ENCODE measurements around the gene SYCP1. TPM values are rescaled to one million over a fixed set of nuclear protein-coding genes. Genes with fewer than 3 reads are reported as not detected.

The SYCP1 gene
- total RNA-seq, 4 donors from 2014 or later = not detected

- no peak for DNase-seq
- H3K36me3 ChIP-seq = no peaks in the 10 kb centered on the region
- no peaks in the 10 kb centered on the region for H3K27me3 ChIP-seq
- no peaks in the 10 kb centered on the region for H3K9me3 ChIP-seq
- H3K27ac ChIP-seq = no peak overlapping the region
- no peak overlapping the region for H3K4me3 ChIP-seq
- H3K4me1 ChIP-seq = no peaks in the 10 kb centered on the region
- no peak for TF ChIP-seq POLR2A (IDR thresholded peaks at IDR 0.05)
- TF ChIP-seq, protein P1, sequence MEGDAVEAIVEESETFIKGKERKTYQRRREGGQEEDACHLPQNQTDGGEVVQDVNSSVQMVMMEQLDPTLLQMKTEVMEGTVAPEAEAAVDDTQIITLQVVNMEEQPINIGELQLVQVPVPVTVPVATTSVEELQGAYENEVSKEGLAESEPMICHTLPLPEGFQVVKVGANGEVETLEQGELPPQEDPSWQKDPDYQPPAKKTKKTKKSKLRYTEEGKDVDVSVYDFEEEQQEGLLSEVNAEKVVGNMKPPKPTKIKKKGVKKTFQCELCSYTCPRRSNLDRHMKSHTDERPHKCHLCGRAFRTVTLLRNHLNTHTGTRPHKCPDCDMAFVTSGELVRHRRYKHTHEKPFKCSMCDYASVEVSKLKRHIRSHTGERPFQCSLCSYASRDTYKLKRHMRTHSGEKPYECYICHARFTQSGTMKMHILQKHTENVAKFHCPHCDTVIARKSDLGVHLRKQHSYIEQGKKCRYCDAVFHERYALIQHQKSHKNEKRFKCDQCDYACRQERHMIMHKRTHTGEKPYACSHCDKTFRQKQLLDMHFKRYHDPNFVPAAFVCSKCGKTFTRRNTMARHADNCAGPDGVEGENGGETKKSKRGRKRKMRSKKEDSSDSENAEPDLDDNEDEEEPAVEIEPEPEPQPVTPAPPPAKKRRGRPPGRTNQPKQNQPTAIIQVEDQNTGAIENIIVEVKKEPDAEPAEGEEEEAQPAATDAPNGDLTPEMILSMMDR (IDR thresholded peaks at IDR 0.05) = no peak
Observed at GRCh38 chr1:114926607-114927006, 71.9 kb downstream of the SYCP1 start.

DNA sequence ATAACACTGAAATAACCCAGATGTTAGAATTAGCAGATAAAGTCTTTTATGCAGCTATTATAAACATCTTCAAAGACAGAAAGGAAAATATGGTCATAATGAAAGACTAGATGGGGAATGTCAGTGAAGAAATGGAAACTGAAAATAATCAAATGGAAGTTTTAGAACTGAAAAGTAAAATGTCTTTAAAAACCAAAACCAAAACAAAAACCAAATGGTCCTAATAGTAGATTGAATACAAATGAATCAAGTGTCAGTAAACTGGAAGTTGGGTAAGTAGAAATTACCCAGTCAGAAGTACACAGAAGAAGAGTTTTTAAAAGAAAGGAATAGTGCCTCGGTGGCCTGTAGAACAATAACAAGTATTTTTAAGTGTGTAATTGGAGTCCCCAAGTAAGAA, 72.7 kb downstream of the SYCP1 start:
- H3K4me1 ChIP-seq = no peaks in the 10 kb centered on the region
- H3K27ac ChIP-seq = no peak overlapping the region
- no peaks in the 10 kb centered on the region for H3K36me3 ChIP-seq
- H3K27me3 ChIP-seq = no peaks in the 10 kb centered on the region
- H3K9me3 ChIP-seq = no peaks in the 10 kb centered on the region
- no peak for DNase-seq
- TF ChIP-seq, protein P1 (IDR thresholded peaks at IDR 0.05) = no peak
- TF ChIP-seq POLR2A (IDR thresholded peaks at IDR 0.05) = no peak
- no peak overlapping the region for H3K4me3 ChIP-seq

- H3K4me3 ChIP-seq = no peak overlapping the region
- H3K36me3 ChIP-seq = no peaks in the 10 kb centered on the region
- no peak for DNase-seq
- no peak overlapping the region for H3K27ac ChIP-seq
- TF ChIP-seq POLR2A (IDR thresholded peaks at IDR 0.05) = no peak
- TF ChIP-seq, protein P1 (IDR thresholded peaks at IDR 0.05) = peak in 3 of 6 experiments; percentile 32 to 37 (median 32)
- H3K27me3 ChIP-seq = no peaks in the 10 kb centered on the region
- H3K4me1 ChIP-seq = no peaks in the 10 kb centered on the region
- H3K9me3 ChIP-seq = no peaks in the 10 kb centered on the region
Observed at GRCh38 chr1:114956570-114956969, 101.9 kb downstream of the SYCP1 start.

DNA sequence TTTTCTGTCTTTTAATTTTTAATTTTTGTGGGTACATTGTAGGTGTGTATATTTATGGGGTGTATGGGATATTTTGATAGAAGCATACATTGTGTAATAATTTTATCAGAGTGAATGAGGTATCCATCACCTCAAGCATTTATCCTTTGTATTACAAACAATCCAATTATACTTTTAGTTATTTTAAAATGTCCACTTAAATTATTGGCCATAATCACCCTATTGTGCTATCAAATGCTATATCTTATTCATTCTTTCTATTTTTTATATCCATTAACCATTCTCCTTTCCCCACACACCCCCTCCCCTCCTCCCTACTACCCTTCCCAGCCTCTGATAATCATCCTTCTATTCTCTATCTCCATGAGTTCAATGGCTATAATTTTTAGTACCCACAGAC, 104.8 kb downstream of the SYCP1 start:
- TF ChIP-seq, protein P1 (IDR thresholded peaks at IDR 0.05) = no peak
- TF ChIP-seq POLR2A (IDR thresholded peaks at IDR 0.05) = no peak
- Histone ChIP-seq H3K27me3 (no peaks in the 10 kb centered on the region), H3K9me3 (no peaks in the 10 kb centered on the region), H3K4me1 (no peaks in the 10 kb centered on the region), H3K4me3 (no peak overlapping the region), H3K27ac (no peak overlapping the region), H3K36me3 (no peaks in the 10 kb centered on the region)
- no peak for DNase-seq

DNA sequence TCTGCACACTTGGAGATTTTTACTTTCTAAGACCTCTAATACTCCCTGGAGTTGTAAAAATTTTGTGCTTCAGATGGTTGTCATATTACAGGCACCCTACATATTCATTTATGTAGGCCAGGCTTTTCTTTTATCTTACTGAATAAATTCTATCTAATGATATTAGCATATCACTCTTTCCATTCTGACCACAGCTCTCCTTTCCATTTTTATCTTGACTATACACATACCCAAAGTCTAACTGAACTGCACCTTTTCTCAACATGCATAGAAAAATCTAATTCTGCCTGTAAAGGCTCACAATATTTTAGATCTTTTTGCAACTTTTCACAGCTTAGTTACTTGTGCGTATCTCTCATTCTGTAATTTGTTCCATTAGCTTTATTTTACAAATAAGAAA, 122.2 kb downstream of the SYCP1 start:
- Histone ChIP-seq H3K9me3 (peaks cover 0 to 4% (median 0%) of the 10 kb centered on the region in 4 donors), H3K27me3 (no peaks in the 10 kb centered on the region), H3K36me3 (no peaks in the 10 kb centered on the region), H3K4me3 (no peak overlapping the region), H3K4me1 (no peaks in the 10 kb centered on the region), H3K27ac (no peak overlapping the region)
- no peak for TF ChIP-seq POLR2A (IDR thresholded peaks at IDR 0.05)
- TF ChIP-seq, protein P1 (IDR thresholded peaks at IDR 0.05) = no peak
- no peak for DNase-seq
